HEK293T (cell line): ENCODE results near the gene TMTC1.

Experiments
- CTCF ChIA-PET: fragments of 350-600 bp; formaldehyde crosslinking; extraction: SDS; loops from one replicate; lab custom pipeline; 2021; ENCODE audit warnings: antibody characterized with exemption, inconsistent platforms; lab: Yijun Ruan, JAX
- POLR2A ChIA-PET: fragments of 350-600 bp; formaldehyde crosslinking; extraction: SDS; loops from one replicate; lab custom pipeline; 2020; ENCODE audit warnings: antibody characterized with exemption, inconsistent platforms; lab: Yijun Ruan, JAX
- DNase-seq: peaks from one replicate; pipeline ENCODE4 v3.0.0; 2012; ENCODE audit warnings: mixed read lengths; ENCODE audit errors: extremely low spot score
- ARNT ChIP-seq: fragments of 450-650 bp; IDR thresholded peaks from 2 replicates; pipeline ENCODE4 v1.6.1; 2017; ENCODE audit warnings: mild to moderate bottlenecking
- BHLHE40 ChIP-seq: fragments of 450-650 bp; IDR thresholded peaks from 2 replicates; pipeline ENCODE4 v1.6.1; 2016; ENCODE audit warnings: mild to moderate bottlenecking, moderate library complexity, borderline replicate concordance
- CTBP1 ChIP-seq: fragments of 450-650 bp; IDR thresholded peaks from 2 replicates; pipeline ENCODE4 v1.6.1; 2016; ENCODE audit warnings: borderline replicate concordance
- ELF4 ChIP-seq: fragments of 450-650 bp; IDR thresholded peaks from 2 replicates; pipeline ENCODE4 v1.6.1; 2017; ENCODE audit warnings: antibody characterized with exemption
- FOXA1 ChIP-seq: fragments of 450-650 bp; IDR thresholded peaks from 2 replicates; pipeline ENCODE4 v1.6.1; 2016; ENCODE audit warnings: mild to moderate bottlenecking
- FOXK2 ChIP-seq: fragments of 450-650 bp; IDR thresholded peaks from 2 replicates; pipeline ENCODE4 v1.6.1; 2016; ENCODE audit warnings: mild to moderate bottlenecking
- FOXM1 ChIP-seq: fragments of 450-650 bp; IDR thresholded peaks from 2 replicates; pipeline ENCODE4 v1.6.1; 2017; ENCODE audit warnings: mild to moderate bottlenecking, borderline replicate concordance
- HDGF ChIP-seq: fragments of 450-650 bp; IDR thresholded peaks from 2 replicates; pipeline ENCODE4 v1.6.1; 2017; ENCODE audit warnings: antibody characterized with exemption, borderline replicate concordance
- L3MBTL2 ChIP-seq: fragments of 450-650 bp; conservative IDR thresholded peaks from 2 replicates; pipeline ENCODE4 v1.6.1; 2016; ENCODE audit warnings: mild to moderate bottlenecking
- LEF1 ChIP-seq: fragments of 450-650 bp; IDR thresholded peaks from 2 replicates; pipeline ENCODE4 v1.6.1; 2017; ENCODE audit warnings: mild to moderate bottlenecking, borderline replicate concordance
- NFRKB ChIP-seq: fragments of 450-650 bp; IDR thresholded peaks from 2 replicates; pipeline ENCODE4 v1.6.1; 2016; ENCODE audit warnings: mild to moderate bottlenecking, moderate library complexity
- SP1 ChIP-seq: fragments of 450-650 bp; IDR thresholded peaks from 2 replicates; pipeline ENCODE4 v1.6.1; 2017
- SUZ12 ChIP-seq: fragments of 450-650 bp; IDR thresholded peaks from 2 replicates; pipeline ENCODE4 v1.6.1; 2016; ENCODE audit warnings: mild to moderate bottlenecking
- TARDBP ChIP-seq: fragments of 450-650 bp; IDR thresholded peaks from 2 replicates; pipeline ENCODE4 v1.6.1; 2016
- ZNF384 ChIP-seq: fragments of 450-650 bp; IDR thresholded peaks from 2 replicates; pipeline ENCODE4 v1.6.1; 2016
- TF ChIP-seq, protein P1 (sequence below): fragments of 450-650 bp; IDR thresholded peaks from 2 replicates; pipeline ENCODE4 v1.6.1; 2016

TMTC1 gene

GRCh38 chr12:29546000-29546399 is 237.7 kb downstream of the TMTC1 start:
- ChIA-PET POLR2A (no interaction called here), CTCF (interaction anchor here (0.7 kb wide), 1 partner anchor 1116 kb away, joined by 3 read pairs; no protein-coding TSS in a partner anchor)
- TF ChIP-seq NFRKB (no peak), FOXK2 (no peak), ZNF384 (no peak), FOXA1 (no peak), SUZ12 (no peak), CTBP1 (no peak), TARDBP (no peak), SP1 (no peak), ARNT (no peak), L3MBTL2 (no peak), ELF4 (no peak), BHLHE40 (no peak), FOXM1 (no peak), HDGF (no peak), LEF1 (no peak)
- TF ChIP-seq, protein P1, sequence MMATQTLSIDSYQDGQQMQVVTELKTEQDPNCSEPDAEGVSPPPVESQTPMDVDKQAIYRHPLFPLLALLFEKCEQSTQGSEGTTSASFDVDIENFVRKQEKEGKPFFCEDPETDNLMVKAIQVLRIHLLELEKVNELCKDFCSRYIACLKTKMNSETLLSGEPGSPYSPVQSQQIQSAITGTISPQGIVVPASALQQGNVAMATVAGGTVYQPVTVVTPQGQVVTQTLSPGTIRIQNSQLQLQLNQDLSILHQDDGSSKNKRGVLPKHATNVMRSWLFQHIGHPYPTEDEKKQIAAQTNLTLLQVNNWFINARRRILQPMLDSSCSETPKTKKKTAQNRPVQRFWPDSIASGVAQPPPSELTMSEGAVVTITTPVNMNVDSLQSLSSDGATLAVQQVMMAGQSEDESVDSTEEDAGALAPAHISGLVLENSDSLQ: no peak
- DNase-seq: no peak

DNA sequence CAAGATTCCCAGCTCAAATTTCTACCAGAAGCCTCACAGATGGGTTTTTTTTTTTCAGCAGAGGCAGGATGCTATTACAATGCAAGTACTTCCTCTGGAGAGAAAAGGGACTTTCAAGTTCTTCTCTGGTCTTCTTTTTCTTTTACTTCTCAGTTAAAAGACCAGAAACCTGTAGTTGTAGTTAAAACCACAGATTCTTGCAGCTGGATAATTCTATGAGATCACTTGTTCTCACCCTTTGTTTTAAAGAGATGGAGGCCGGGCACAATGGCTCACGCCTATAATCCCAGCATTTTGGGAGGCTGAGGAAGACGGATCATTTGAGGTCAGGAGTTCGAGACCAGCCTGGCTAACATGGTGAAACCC is 238.7 kb downstream of the TMTC1 start:
- TF ChIP-seq L3MBTL2 (no peak), ZNF384 (no peak), SUZ12 (no peak), FOXM1 (no peak), LEF1 (no peak), TARDBP (no peak), NFRKB (no peak), SP1 (no peak), ELF4 (no peak), FOXA1 (no peak), ARNT (no peak)
- TF ChIP-seq, protein P1: no peak
- CTCF ChIA-PET: no interaction called here
- POLR2A ChIA-PET: no interaction called here
- no peak for DNase-seq

DNA sequence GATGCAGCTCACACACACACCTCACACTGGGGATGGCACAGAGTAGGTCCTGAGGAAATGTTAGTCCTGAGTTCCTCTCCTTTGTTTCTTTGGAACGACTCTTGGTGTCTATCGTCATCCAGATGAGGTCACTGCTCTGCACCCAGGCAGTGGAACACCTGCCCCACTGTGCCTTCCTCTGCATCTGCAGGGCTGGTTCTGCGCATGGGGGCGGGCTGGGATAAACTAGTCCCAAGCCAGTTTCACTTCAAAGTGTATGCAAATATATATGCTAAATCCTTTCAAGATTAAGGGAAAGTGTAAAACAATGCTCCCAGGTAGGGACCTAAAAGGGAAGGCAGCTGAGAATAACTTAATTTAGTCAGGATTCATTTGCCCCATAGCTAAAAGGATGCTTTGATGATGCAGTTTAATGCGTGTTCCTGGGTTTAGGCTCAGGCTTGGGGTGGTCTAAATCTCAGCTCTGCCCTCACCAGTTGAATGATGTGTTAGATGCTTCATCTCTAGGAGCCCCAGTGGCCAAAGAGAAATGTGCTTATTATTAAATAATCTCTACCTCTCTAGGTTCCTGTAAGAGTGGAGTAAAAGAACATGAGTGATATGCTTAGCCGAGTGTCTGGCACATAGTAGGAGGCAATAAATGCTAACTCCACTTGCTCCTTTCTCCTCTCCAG is 239.2 kb downstream of the TMTC1 start:
- ChIA-PET POLR2A (no interaction called here), CTCF (no interaction called here)
- no peak for DNase-seq
- no peak for TF ChIP-seq HDGF
- TF ChIP-seq L3MBTL2: no peak
- TF ChIP-seq FOXK2: no peak
- no peak for TF ChIP-seq ZNF384
- no peak for TF ChIP-seq SP1
- no peak for TF ChIP-seq LEF1
- TF ChIP-seq FOXM1: no peak
- TF ChIP-seq FOXA1: no peak
- TF ChIP-seq SUZ12: no peak

GRCh38 chr12:29543036-29543435 is 240.7 kb downstream of the TMTC1 start:
- ChIA-PET CTCF (no interaction called here), POLR2A (no interaction called here)
- DNase-seq: no peak
- TF ChIP-seq CTBP1: no peak
- no peak for TF ChIP-seq ARNT
- TF ChIP-seq ZNF384: no peak
- no peak for TF ChIP-seq TARDBP
- TF ChIP-seq, protein P1: no peak
- TF ChIP-seq FOXA1: no peak
- TF ChIP-seq SP1: no peak
- TF ChIP-seq BHLHE40: no peak
- TF ChIP-seq LEF1: no peak
- TF ChIP-seq FOXK2: no peak
- TF ChIP-seq FOXM1: no peak
- TF ChIP-seq SUZ12: no peak
- no peak for TF ChIP-seq NFRKB
- no peak for TF ChIP-seq L3MBTL2
- no peak for TF ChIP-seq HDGF

DNA sequence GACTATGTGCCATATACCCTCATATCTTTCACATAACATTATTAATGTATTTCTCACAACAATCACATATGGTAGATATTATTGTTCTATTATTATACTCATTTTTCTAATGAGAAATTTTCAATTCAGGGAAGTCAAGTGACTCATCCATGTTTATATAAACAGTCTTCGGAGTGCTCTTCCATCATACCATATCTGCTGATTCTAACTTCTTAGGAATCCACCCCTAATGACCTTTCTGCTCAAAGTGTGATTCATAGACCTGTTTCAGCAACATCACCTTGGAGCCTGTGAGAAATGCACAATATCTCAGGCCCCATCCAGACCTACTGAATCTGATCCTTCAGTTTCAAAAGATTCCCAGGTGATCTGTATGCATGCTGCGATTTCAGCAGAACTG is 246.4 kb downstream of the TMTC1 start:
- TF ChIP-seq TARDBP (no peak), FOXM1 (no peak), ARNT (no peak), SUZ12 (no peak), SP1 (no peak), NFRKB (no peak), L3MBTL2 (no peak), ZNF384 (no peak), FOXK2 (no peak), BHLHE40 (no peak), CTBP1 (no peak), ELF4 (no peak)
- TF ChIP-seq, protein P1: no peak
- ChIA-PET POLR2A (no interaction called here), CTCF (no interaction called here)
- no peak for DNase-seq
